ENCODE data around the gene GNG12.
A peak's percentile ranks its signal among the peaks of the same experiment; 100 is the strongest.
"Not testable (repeated sequence)": the region's sequence is repeated elsewhere in the genome, so short reads cannot be mapped to it uniquely, and the experiment has no call there.

Gene GNG12

GRCh38 chr1:67749263-67749843 lies 83.9 kb downstream of the GNG12 start:
- no peak for DNase-seq

- DNase-seq, result no peak
These were observed 84.6 kb downstream of the GNG12 start for GRCh38 chr1:67748630-67749029.

GRCh38 chr1:67747671-67748546 lies 85.4 kb downstream of the GNG12 start:
- DNase-seq, result no peak

- no peak for DNase-seq
These were observed 87.2 kb downstream of the GNG12 start for GRCh38 chr1:67745875-67746698.

GRCh38 chr1:67743072-67743725 lies 90.1 kb downstream of the GNG12 start:
- DNase-seq, result no peak

GRCh38 chr1:67741736-67742135 lies 91.5 kb downstream of the GNG12 start:
- DNase-seq, result no peak

GRCh38 chr1:67741121-67741520 lies 92.1 kb downstream of the GNG12 start:
- DNase-seq, result no peak

GRCh38 chr1:67740543-67740942 lies 92.7 kb downstream of the GNG12 start:
- no peak for DNase-seq

- no peak for DNase-seq
These were observed 93.9 kb downstream of the GNG12 start for GRCh38 chr1:67739361-67739760.

GRCh38 chr1:67738401-67738800 lies 94.9 kb downstream of the GNG12 start:
- DNase-seq, result no peak

GRCh38 chr1:67737875-67738274 lies 95.4 kb downstream of the GNG12 start:
- DNase-seq, result no peak

GRCh38 chr1:67736750-67737149 lies 96.5 kb downstream of the GNG12 start:
- DNase-seq, result no peak

GRCh38 chr1:67735806-67736627 lies 97.2 kb downstream of the GNG12 start:
- peak; percentile 21 for DNase-seq

- no peak for DNase-seq
These were observed 98.1 kb downstream of the GNG12 start for GRCh38 chr1:67735206-67735605.

- no peak for DNase-seq
These were observed 99.0 kb downstream of the GNG12 start for GRCh38 chr1:67734323-67734690.

GRCh38 chr1:67733681-67734322 lies 99.5 kb downstream of the GNG12 start:
- no peak for DNase-seq

- no peak for DNase-seq
These were observed 100.5 kb downstream of the GNG12 start for GRCh38 chr1:67732750-67733151.

- DNase-seq, result no peak
These were observed 101.9 kb downstream of the GNG12 start for GRCh38 chr1:67731322-67731721.

- DNase-seq, result not testable (repeated sequence)
These were observed 103.0 kb downstream of the GNG12 start for GRCh38 chr1:67730312-67730711.

- no peak for DNase-seq
These were observed 103.4 kb downstream of the GNG12 start for GRCh38 chr1:67729872-67730271.

- DNase-seq, result no peak
These were observed 107.0 kb downstream of the GNG12 start for GRCh38 chr1:67726224-67726623.
